Gastrocnemius medialis (tissue), 4 donors: ENCODE measurements around the gene ZSCAN21.

Source experiments
- CTCF ChIP-seq, 5 experiments: fragments of 450-650 bp in 3 of 5; fragments of 200-600 bp in 2 of 5; sonication (generic) in 2 of 5; IDR thresholded peaks in 4 of 5; conservative IDR thresholded peaks in 1 of 5; 1 replicate in 4 of 5; 2 replicates in 1 of 5; pipeline ENCODE4 v1.5.1; 2016 to 2019; ENCODE audit warnings: antibody characterized with exemption in 5 of 5, mild to moderate bottlenecking in 3 of 5, moderate library complexity in 3 of 5
- POLR2A ChIP-seq, 2 donors: fragments of 450-650 bp; IDR thresholded peaks; one replicate each; pipeline ENCODE4 v1.6.1; 2017; ENCODE audit warnings: antibody characterized with exemption in 2 of 2, mild to moderate bottlenecking in 2 of 2, moderate library complexity in 2 of 2

GRCh38 chr7:100082978-100083377 lies 33.4 kb downstream of the ZSCAN21 start:
- TF ChIP-seq CTCF (IDR thresholded peaks at IDR 0.05 in 4 of 5, conservative IDR thresholded peaks at IDR 0.05 in 1 of 5) (no peak), POLR2A (IDR thresholded peaks at IDR 0.05) (no peak)
